HG03196 (cell line): ENCODE results near the gene HIVEP3.

Source experiments
- ATAC-seq: cut with Tn5 transposase; IDR thresholded peaks from one replicate; pipeline ENCODE4 v1.9.1; 2021; ENCODE audit not compliant: unreplicated experiment

HIVEP3 gene

DNA sequence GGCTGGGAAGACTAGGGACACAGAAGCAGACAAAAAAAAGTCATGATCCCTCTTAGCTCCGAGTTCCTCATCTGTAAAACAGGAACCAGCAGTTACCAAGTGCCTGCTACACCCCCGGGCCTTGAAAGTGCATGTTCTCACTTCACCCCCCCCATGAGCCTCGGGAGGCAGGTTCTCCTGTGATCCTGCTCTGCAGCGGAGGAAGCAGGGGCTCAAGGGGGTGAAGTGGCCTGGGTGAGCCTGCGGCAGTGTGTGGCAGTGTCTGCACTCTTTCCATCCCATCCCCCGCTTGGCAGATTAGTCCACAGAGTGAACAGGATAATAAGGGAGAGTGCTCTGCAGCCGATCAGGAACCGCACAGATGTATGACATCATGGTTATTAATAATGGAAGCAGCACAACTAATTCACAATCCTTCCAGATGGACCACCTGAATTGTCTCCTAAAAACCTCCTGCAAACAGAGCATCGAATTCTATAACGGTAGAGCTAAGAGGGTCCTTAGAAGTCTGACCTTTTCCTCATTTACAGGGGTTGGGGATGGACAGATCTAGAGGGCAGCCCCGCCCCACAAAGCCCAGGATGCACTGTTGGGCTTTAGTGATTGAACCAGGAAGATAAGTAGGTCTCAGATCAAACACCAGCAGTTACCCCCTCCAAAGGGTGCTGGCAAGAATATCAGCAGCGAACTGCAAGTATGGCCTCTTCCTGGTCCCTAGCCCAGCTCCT is 260.1 kb downstream of the HIVEP3 start:
- ATAC-seq, result no peak

DNA sequence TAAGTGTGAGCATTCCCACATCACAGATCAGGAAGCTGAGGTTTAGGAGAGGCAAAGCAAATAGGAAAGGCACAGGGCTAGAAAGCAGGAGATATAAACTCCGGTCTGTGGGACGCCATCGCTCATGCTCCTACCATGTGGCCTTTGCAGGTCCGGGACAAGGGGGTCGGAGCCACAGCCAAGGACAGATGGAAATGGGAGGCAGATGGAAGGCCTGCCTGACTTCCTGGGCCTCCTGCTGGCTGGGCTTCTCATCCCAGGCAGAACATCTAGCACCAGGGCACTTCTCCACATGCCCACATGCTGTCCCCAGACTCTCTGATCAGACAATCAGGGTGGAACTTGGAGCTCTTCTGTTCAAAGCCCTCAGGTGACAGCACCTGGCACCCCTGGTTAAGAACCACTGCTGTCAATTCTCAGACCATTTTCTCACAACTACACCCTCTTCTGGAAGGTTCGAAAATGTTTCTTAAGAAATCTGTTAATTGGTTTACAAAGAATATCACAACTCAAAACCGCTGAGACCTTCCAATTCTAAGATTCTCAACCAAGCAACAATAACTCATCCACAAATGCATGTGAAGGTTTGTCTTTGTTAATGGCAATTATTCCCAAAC is 260.9 kb downstream of the HIVEP3 start:
- no peak for ATAC-seq

DNA sequence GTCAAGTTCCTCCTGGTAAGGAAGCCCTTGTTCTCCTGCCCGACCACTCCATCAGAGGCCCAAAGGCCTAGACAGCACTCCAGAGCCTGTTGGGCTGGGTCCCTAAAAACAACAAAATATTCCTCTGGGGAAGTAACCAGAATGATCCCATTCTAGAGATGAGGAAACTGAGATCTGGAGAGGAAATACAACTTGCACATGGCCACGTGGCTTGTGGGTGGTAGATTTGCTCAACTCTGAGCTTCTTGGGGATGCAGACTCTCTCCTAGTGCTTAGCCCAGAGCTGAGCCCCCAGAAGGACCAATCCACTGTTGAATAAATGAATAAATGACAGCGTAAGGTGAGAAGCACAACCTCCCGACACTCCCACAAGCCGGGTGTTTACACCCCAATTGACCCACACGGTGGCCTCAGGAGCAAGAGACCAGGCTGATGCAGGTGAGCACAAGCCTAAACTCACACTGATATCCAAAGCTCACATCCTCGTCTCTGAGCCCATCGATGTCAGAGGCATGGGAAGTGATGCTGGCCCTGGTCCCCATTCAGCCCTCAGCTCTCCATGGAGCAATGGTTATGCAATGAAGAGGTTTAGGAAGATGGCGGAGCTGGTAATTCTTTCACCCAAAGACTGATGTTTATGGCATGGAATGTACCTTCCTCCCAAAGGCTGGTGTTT is 261.8 kb downstream of the HIVEP3 start:
- ATAC-seq, result no peak

DNA sequence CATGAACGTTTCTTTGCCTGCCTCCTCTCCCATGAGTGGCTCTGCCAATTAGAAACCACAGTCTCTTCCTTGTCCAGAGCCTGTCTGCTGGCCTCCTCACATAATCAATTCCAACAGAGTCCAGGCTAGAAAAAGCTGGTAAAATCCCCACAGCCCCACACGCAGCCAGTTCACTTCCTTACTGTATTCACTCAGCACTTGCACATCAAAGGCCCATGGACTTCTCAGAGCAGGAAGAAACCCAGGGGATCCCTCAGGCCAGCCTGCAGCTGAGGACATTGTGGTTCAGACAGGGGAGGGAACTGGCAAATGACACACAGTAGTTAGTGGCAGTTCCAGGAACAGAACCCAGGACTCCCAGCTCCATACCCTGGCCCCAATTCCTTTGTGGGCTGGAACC is 262.7 kb downstream of the HIVEP3 start:
- no peak for ATAC-seq

DNA sequence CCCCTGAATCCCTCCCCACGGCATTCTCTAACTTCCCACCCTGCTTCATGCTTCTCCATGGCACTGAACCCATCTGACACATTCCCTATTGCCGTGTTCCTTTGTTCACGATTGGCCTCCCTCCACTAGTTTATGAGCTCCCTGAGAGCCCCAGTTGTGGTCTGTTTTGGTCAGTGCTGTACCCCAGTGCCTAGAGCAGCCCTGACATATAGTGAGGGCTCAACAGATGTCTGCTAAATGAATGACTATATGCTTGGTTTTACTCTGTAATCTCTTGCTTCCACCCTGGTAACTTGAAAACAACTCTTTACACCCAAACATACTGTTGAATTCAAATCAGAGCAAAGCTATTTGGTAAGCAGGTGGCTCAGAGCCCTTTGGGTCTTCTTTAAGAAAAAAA is 263.1 kb downstream of the HIVEP3 start:
- ATAC-seq, result no peak

DNA sequence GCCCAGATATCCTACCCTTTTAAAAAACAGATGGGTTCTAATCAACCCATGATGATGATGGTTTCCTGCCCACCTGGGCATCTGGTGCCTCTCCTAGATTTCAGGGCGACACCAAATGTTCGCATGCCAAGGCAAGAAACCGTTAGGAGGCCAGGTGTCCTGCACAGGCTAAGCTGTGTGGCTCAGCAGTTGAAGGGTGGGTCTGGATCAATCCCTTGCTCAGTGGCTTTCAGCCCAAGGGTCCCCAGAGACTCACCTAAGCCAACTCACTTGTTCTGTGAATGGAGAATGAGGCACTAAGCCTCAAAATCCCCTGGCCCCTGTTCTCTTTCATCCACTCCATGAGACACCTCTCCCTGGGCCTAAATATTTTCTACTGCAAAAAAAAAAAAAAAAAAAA is 265.1 kb downstream of the HIVEP3 start:
- ATAC-seq, result no peak

DNA sequence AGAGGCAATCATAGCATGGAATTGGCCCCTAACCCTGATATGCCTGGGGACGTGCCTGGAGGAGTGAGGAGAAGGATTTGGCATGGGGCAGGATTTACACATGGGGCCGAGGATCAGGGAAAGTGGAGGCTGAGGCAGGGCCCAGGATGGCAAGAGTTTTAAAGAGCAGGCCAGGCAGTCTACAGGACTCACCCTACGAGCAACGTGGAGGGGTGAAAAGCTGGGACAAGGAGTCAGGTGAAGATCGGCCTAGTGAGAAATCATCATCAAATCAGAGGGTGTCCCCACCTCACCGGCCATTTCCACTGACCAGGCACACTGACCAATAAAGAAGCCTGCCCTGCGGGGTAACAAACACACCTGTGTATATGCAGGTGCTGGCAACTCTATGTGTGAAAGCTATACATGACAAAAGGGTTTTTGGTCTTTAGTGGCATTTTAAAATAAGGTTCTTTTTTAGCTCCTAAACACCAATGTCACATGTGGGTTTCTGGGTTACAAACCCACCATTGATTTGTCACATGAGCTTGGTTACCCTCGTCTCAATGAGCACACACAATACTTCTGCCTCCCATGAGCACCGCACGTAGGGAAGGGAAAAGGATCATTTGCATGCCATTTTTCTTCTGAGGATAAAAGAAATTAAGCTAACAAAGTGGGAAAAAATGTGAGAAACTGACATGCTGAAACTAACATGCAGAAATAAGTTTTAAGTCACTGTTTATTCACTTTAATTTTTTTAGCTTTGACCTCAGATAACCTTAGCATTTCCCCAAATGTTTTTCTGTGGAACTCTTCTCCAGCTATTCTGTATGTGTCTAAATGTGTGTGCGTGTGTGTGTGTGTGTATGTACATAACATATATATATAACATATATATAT is 266.1 kb downstream of the HIVEP3 start:
- no peak for ATAC-seq

DNA sequence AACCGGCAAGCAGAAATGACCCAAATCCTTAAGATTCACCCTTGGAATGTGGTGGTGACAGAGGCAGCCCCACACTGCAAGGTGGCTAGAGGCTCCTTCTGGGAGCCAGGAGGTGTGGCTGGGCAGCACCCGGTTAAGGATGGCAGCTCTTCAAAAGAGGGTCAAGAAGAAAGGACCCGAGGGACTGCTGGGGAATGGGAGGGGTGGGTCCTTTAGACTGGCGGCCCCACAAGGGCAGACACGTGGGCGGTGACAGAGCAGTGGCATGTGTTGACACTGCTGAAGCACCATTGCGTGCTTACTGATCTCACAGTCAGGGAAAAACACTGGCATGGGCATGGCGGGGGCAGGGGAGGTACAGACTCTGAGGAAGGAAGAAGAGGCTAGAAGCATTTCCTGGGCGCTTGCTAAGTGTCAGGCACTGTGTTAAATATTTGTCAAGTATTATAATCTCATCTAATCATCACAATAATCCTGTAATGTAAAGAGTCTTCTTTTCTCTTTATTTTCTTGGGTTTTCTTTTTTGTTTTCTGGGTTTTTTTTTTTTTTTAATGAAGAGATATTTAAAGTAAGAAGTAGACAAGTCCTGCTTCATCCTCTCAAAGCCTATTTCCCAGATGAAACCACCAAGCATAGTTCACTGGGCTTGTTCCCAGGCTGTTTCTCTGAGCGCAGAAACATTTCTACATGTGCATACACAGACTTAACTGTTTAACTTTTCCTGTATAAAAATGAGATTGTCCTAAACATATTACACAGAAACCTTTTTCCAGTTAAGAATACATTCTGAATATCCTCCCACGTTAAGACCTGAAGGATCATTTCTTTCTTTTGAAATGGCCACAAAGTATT is 268.5 kb downstream of the HIVEP3 start:
- ATAC-seq, result no peak

DNA sequence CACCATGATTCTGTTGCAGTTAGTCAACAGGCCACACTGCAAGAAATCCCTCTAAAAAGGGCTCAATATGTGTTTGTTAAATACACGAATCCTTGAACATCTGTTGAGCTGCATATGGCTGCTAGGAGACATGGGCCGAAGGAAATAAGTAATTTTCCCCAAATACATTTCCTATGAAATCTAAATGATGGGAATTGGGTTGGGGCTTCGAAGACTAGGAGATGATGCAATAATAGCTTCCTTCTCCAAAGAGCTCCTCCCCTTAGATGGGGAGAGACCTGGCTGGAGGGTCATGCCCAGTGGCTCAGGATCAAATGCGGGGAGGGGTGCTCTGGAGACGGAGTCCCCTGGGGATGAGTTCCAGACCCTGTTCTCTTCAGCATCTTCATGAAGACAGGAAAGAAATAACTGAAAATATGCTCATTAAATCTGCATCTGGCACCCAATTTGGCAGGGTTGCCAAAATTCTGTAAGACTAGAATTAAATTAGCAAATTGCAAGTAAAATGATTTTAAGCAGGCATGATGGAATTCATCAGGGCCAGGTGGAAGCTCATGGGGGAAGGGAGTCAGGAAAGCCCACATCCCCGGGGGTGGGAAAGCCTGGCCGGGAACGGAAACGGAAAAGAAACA is 269.2 kb downstream of the HIVEP3 start:
- no peak for ATAC-seq

DNA sequence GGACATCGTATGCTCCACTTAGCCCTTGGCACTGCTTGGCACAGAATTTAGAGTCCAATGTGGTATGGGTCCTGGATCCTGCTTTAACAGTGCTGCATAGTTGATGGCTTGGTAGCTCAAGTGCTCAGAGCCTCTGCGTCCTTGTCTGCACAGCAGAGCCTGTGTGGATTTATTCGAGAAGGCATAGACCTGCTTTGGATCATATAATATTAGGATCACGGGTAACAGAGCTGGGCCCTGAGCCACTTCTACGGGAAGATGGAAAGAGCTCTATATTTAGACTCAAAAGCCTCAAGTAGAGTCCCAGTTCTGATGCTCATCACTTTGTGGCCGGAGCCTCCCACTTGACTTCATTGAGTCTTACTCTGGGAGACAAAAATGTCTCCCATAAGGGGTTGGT is 269.9 kb downstream of the HIVEP3 start:
- ATAC-seq, result no peak

DNA sequence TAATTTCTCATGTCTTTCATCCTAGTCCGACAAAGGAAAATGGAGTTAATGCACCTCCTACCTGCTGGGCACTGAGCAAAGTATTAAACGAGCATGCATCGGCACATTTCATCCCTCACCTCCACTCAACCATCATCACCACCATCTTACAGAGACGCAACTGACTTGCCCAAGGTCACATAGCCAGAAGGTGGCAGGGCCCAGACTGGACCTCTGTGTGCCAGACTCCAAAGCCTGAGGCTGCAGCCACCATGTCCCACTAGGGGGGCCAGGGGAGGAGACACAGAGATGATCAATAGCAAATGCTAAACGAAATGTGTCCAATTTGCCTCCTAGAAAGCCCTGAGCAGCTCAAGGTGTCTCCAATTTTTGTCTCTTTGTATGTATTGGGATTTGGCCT is 270.5 kb downstream of the HIVEP3 start:
- no peak for ATAC-seq

DNA sequence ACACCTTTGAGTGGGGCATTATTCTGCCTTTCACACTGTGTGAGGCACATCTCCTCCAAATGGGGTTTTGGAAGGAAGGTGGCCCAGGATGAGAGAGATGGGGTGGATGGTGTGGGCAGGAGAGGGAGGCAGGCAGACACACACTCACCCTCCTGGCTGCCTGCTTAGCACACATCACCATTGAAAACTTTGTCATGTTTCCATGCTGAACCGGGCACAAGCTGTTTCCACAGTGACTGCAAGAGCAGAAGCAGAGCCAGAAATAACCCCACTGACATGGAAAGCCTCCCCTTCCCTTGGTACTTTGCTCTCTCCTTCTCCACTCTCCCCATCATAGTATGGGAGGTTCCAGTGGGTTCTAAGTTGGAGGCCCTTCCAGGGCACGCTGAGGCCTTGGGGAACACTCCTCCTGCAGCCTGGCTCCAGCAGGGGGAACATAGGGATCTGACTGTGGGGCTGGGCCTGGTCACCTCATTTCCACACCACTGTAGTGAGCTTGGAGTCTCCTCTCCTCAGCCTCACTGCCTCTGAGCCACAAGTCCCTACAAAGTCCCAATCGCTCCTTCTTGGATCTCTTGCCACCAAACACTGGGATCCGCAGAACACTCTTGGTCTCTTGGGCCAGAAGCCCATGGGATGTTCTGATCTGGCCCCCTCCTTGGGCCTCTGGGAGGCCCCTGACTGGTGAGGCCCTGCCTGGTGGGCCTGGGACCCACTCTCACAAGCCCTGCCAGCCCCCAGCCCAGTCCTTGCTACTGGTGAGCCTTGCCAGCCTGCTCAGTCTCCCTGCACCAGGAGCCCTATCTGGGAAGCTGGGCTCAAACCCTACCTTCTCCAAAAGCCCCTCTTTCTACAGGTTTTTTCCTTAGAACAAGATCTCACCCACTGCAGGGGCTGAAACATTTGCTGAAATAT is 271.2 kb downstream of the HIVEP3 start:
- no peak for ATAC-seq

DNA sequence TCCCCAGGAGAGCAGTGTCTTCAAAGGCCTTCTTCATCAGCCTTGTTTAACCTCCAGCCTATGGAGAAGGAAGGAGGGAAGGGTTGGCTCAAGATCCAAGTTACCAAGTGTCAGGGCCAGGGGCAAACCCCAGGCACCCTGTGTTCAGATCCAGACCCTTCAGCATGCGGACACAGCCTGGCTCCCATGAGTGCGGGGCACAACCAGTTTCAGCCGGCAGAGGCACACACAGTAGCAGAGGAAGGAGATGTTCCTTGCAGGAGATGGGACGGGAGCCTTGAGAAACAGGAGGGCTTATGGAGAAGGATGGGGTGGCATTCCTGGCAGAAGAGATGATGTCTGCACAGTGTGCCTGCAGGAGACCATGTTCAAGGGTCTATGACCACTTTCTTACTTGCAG is 272.5 kb downstream of the HIVEP3 start:
- ATAC-seq, result no peak

DNA sequence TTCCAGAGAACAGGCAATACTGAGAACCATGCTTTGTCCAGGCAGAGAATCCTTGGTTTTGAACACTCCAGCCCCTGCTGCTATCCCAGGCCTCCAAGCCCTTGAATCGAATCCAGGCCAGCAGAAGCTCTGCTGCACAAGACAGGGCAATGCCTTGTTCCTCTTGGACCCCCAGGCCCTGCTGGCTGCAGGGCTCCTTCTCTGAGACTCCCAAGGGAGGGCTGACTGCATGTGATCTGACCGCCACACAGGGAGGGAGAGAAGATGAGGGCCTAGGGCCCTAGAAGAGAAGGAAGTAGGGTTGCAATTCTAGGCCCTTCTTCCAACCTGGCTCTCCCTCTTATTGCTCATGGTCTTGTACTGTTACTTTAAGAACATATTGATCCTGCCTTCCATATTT is 273.7 kb downstream of the HIVEP3 start:
- ATAC-seq, result no peak

DNA sequence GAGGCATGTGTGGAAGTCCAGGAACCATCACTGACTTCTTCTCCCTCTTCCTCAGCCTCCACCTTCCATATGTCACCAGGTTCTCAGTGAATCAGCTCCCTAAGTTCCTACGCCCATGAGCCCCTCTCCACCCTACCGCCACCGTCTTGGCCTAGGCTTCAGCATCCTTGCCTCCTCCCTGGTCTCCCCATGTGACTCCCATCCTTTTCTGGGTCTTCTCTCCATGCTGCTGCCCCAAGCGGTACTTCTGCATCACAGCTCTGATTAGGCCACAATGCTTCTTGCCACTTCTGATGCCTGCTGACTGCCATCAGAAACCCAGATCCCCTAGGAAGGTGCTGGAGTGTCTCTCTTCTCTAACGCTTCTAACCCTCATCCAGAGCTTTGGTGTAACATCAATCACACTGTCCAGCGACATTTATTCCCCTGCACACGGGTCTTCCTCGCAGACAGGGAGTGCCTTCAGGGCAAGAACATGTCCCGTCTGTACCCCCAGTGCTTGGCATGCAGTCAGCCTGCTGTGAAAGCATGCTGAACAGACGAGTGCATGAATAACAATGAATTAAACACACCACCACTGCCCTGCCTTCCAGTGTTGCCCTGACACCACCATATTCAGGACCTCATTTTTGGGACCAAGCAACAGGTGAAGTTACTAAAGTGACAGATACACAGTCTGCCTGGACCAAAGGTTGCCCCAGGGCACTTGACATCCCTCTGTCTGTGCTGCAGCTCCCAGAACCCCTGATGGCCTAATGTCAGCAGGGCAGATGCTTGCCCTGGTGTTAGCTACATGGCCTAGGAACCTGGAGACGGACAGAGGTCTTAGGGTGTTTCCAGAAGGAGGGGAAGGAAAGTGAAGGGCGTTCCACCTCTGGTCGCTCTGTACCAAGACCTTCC is 275.6 kb downstream of the HIVEP3 start:
- ATAC-seq, result no peak

DNA sequence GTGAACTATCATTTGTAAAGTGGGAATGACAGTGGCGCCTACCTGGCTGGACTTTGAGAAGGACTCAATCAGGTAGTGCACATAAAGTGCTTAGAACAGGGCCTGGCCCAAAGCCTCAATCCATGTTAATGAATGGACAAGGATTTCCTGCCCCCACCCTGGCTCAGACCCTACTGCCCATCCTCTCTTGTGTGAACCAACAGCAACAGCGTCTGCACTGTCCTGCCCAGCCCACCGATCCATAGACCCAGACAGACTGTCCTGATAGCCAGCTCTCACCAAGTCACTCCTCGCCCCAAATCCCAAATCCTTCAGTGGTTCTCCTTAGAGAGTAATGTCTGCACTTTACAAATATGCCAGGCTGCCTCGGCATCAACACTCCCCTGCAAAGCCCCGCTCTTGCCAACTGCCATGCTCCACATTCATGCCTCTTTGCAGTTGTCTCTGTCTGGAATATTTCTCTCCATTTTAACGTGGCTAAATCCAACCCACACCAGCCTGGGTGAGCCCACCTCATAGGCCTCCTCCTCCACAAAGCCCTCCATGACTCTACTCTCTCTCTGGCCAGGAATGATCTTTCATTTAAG is 276.7 kb downstream of the HIVEP3 start:
- ATAC-seq, result no peak

DNA sequence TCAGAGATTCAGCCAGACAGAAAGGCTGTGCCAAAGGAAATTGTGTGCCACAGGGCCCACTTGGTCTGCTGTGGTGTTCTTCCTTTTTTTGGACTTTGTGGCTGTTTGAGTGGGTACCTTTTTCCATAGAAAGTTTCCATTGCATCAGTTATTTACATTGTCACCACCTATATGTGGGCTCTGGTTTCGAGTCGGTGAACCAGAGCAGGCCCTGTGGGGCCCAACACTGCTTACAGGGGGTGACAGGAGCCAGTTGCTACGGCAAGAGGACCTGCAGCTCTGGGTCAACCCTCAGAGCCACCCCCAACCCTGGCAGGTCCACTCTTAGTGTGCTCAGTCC is 277.3 kb downstream of the HIVEP3 start:
- ATAC-seq, result no peak
